KMS-11 (cell line): Measurements from ENCODE around the gene PRSS50.

Experiments used
- H2AFZ ChIP-seq: fragments of 200-600 bp; sonication (generic); 2 replicates; pipeline ENCODE4 v1.6.1; 2016; ENCODE audit warnings: antibody characterized with exemption, mixed run types, low read depth
- H3K27ac ChIP-seq: fragments of 200-600 bp; sonication (generic); 2 replicates; pipeline ENCODE4 v1.6.1; 2016; ENCODE audit warnings: mild to moderate bottlenecking, mixed run types
- H3K27me3 ChIP-seq: fragments of 200-600 bp; sonication (generic); 2 replicates; pipeline ENCODE4 v1.6.1; 2017; ENCODE audit warnings: mild to moderate bottlenecking, low read depth, mixed run types, moderate library complexity; ENCODE audit not compliant: insufficient read depth
- H3K36me3 ChIP-seq: fragments of 200-600 bp; sonication (generic); 2 replicates; pipeline ENCODE4 v1.6.1; 2017; ENCODE audit warnings: mild to moderate bottlenecking, mixed run types; ENCODE audit not compliant: insufficient read depth
- H3K4me1 ChIP-seq: fragments of 200-600 bp; sonication (generic); 2 replicates; pipeline ENCODE4 v1.6.1; 2016; ENCODE audit warnings: mild to moderate bottlenecking, low read depth, mixed run types; ENCODE audit not compliant: poor library complexity, severe bottlenecking
- H3K4me2 ChIP-seq: fragments of 200-600 bp; sonication (generic); 2 replicates; pipeline ENCODE4 v1.7.0; 2016; ENCODE audit warnings: mild to moderate bottlenecking, mixed run types
- H3K4me3 ChIP-seq: fragments of 200-600 bp; sonication (generic); IDR thresholded peaks from 2 replicates; pipeline ENCODE4 v1.6.1; 2017; ENCODE audit warnings: low read depth, low read length, mixed read lengths; ENCODE audit not compliant: insufficient read depth
- H3K79me2 ChIP-seq: fragments of 200-600 bp; sonication (generic); 2 replicates; pipeline ENCODE4 v1.6.1; 2016; ENCODE audit warnings: low read depth, mixed run types; ENCODE audit not compliant: insufficient read depth
- H3K9ac ChIP-seq: fragments of 200-600 bp; sonication (generic); 2 replicates; pipeline ENCODE4 v1.6.1; 2016; ENCODE audit warnings: mild to moderate bottlenecking, mixed run types
- H4K20me1 ChIP-seq: fragments of 200-600 bp; sonication (generic); 2 replicates; pipeline ENCODE4 v1.6.1; 2016; ENCODE audit warnings: mild to moderate bottlenecking, mixed run types; ENCODE audit not compliant: insufficient read depth
- CTCF ChIP-seq: fragments of 200-600 bp; sonication (generic); conservative IDR thresholded peaks from 2 replicates; pipeline ENCODE4 v1.6.1; 2017; ENCODE audit warnings: low read depth, mild to moderate bottlenecking, antibody characterized with exemption, low read length, moderate library complexity, mixed read lengths

PRSS50 gene

GRCh38 chr3:46730819-46731218 lies 13.2 kb upstream of the PRSS50 start:
- Histone ChIP-seq H3K27me3 (no peaks in the 10 kb centered on the region), H3K9ac (no peak overlapping the region), H3K4me2 (no peak overlapping the region), H3K36me3 (no peaks in the 10 kb centered on the region), H3K27ac (no peak overlapping the region), H4K20me1 (no peaks in the 10 kb centered on the region), H3K79me2 (no peaks in the 10 kb centered on the region), H3K4me1 (no peaks in the 10 kb centered on the region), H2AFZ (no peak overlapping the region), H3K4me3 (no peak overlapping the region)
- TF ChIP-seq CTCF = no peak

- no peak overlapping the region for H3K4me3 ChIP-seq
- H4K20me1 ChIP-seq = no peaks in the 10 kb centered on the region
- no peak overlapping the region for H2AFZ ChIP-seq
- no peaks in the 10 kb centered on the region for H3K79me2 ChIP-seq
- no peaks in the 10 kb centered on the region for H3K4me1 ChIP-seq
- H3K36me3 ChIP-seq = no peaks in the 10 kb centered on the region
- H3K27me3 ChIP-seq = no peaks in the 10 kb centered on the region
- H3K9ac ChIP-seq = no peak overlapping the region
- TF ChIP-seq CTCF = no peak
- no peak overlapping the region for H3K27ac ChIP-seq
- no peak overlapping the region for H3K4me2 ChIP-seq
These were observed 11.4 kb upstream of the PRSS50 start for GRCh38 chr3:46729038-46729437.

- no peak overlapping the region for H2AFZ ChIP-seq
These were observed 8.1 kb upstream of the PRSS50 start for GRCh38 chr3:46725621-46726314.

GRCh38 chr3:46724424-46724823 lies 6.8 kb upstream of the PRSS50 start:
- Histone ChIP-seq H3K9ac (no peak overlapping the region), H2AFZ (no peak overlapping the region), H3K27ac (no peak overlapping the region), H3K27me3 (no peaks in the 10 kb centered on the region), H3K4me1 (no peaks in the 10 kb centered on the region), H3K4me3 (no peak overlapping the region), H3K4me2 (no peak overlapping the region), H4K20me1 (no peaks in the 10 kb centered on the region), H3K36me3 (no peaks in the 10 kb centered on the region), H3K79me2 (no peaks in the 10 kb centered on the region)
- TF ChIP-seq CTCF = no peak

More at GRCh38 chr3:46725621-46726314, 8.1 kb upstream of the PRSS50 start:
- Histone ChIP-seq H4K20me1 (no peaks in the 10 kb centered on the region), H3K4me2 (no peak overlapping the region), H3K36me3 (no peaks in the 10 kb centered on the region), H3K79me2 (no peaks in the 10 kb centered on the region), H3K27ac (no peak overlapping the region), H3K27me3 (no peaks in the 10 kb centered on the region), H3K4me1 (no peaks in the 10 kb centered on the region), H3K4me3 (no peak overlapping the region), H3K9ac (no peak overlapping the region)
- TF ChIP-seq CTCF = no peak
